WERI-Rb-1 (cell line): ENCODE data around the gene GALNTL6.

ENCODE experiments used
- DNase-seq: peaks from one replicate; pipeline ENCODE4 v3.0.0-alpha.2; 2020
- H3K27ac ChIP-seq: fragments of 250-450 bp; sonication (Bioruptor Pico); 2 replicates; pipeline ENCODE4 v1.5.1; 2020; ENCODE audit warnings: mild to moderate bottlenecking, moderate library complexity
- H3K27me3 ChIP-seq: fragments of 250-450 bp; sonication (Bioruptor Pico); 2 replicates; pipeline ENCODE4 v1.5.1; 2021; ENCODE audit warnings: mild to moderate bottlenecking, low read depth, moderate library complexity; ENCODE audit not compliant: insufficient read depth, severe bottlenecking
- H3K36me3 ChIP-seq: fragments of 250-450 bp; sonication (Bioruptor Pico); 2 replicates; pipeline ENCODE4 v1.5.1; 2020; ENCODE audit warnings: mild to moderate bottlenecking, moderate library complexity
- H3K4me3 ChIP-seq: 2 replicates; pipeline ENCODE4 v1.5.1; 2011; ENCODE audit warnings: low read depth, mild to moderate bottlenecking, control low read depth, low read length
- H3K9me3 ChIP-seq: fragments of 250-450 bp; sonication (Bioruptor Pico); 2 replicates; pipeline ENCODE4 v1.5.1; 2021; ENCODE audit warnings: mild to moderate bottlenecking, moderate library complexity; ENCODE audit not compliant: severe bottlenecking
- CTCF ChIP-seq: IDR thresholded peaks from 2 replicates; pipeline ENCODE4 v1.5.1; 2011; ENCODE audit warnings: low read depth, mild to moderate bottlenecking, control low read depth, inconsistent platforms, low read length

GALNTL6 gene

GRCh38 chr4:173051232-173051631 lies 1238.0 kb downstream of the GALNTL6 start:
- Histone ChIP-seq H3K27ac (no peak overlapping the region), H3K36me3 (no peaks in the 10 kb centered on the region), H3K27me3 (no peaks in the 10 kb centered on the region), H3K9me3 (no peaks in the 10 kb centered on the region), H3K4me3 (no peak overlapping the region)
- no peak for TF ChIP-seq CTCF
- DNase-seq = no peak

GRCh38 chr4:173051716-173052115 lies 1238.5 kb downstream of the GALNTL6 start:
- no peak for DNase-seq
- Histone ChIP-seq H3K27ac (no peak overlapping the region), H3K27me3 (no peaks in the 10 kb centered on the region), H3K36me3 (no peaks in the 10 kb centered on the region), H3K4me3 (no peak overlapping the region), H3K9me3 (no peaks in the 10 kb centered on the region)
- TF ChIP-seq CTCF = no peak

GRCh38 chr4:173052439-173052838 lies 1239.2 kb downstream of the GALNTL6 start:
- DNase-seq = no peak
- TF ChIP-seq CTCF = no peak
- H3K27ac ChIP-seq = no peak overlapping the region
- H3K4me3 ChIP-seq = no peak overlapping the region
- H3K36me3 ChIP-seq = no peaks in the 10 kb centered on the region
- H3K9me3 ChIP-seq = no peaks in the 10 kb centered on the region
- no peaks in the 10 kb centered on the region for H3K27me3 ChIP-seq

GRCh38 chr4:173056271-173056670 lies 1243.1 kb downstream of the GALNTL6 start:
- Histone ChIP-seq H3K9me3 (no peaks in the 10 kb centered on the region), H3K27me3 (no peaks in the 10 kb centered on the region), H3K4me3 (no peak overlapping the region), H3K27ac (no peak overlapping the region), H3K36me3 (no peaks in the 10 kb centered on the region)
- no peak for DNase-seq
- TF ChIP-seq CTCF = no peak

GRCh38 chr4:173056710-173057109 lies 1243.5 kb downstream of the GALNTL6 start:
- DNase-seq = no peak
- Histone ChIP-seq H3K9me3 (no peaks in the 10 kb centered on the region), H3K27me3 (no peaks in the 10 kb centered on the region), H3K27ac (no peak overlapping the region), H3K36me3 (no peaks in the 10 kb centered on the region), H3K4me3 (no peak overlapping the region)
- no peak for TF ChIP-seq CTCF

- TF ChIP-seq CTCF = no peak
- DNase-seq = no peak
- Histone ChIP-seq H3K36me3 (no peaks in the 10 kb centered on the region), H3K9me3 (no peaks in the 10 kb centered on the region), H3K4me3 (no peak overlapping the region), H3K27ac (no peak overlapping the region), H3K27me3 (no peaks in the 10 kb centered on the region)
These were observed 1244.2 kb downstream of the GALNTL6 start for GRCh38 chr4:173057442-173057841.
